ENCODE data around the gene FANCE. TPM values are rescaled to one million over a fixed set of nuclear protein-coding genes. Genes with fewer than 3 reads are reported as not detected.

Gene FANCE
- total RNA-seq, 1 donor from 2014 or later: 33.4 TPM

- Mint-ChIP-seq H3K4me1 (ENCODE audit: low read depth, unreplicated experiment) (peaks cover 9% of the 10 kb centered on the region), H3K27ac (ENCODE audit: unreplicated experiment) (no peak overlapping the region), H3K4me3 (ENCODE audit: unreplicated experiment) (no peak overlapping the region), H3K36me3 (ENCODE audit: unreplicated experiment) (no peaks in the 10 kb centered on the region), H3K9me3 (ENCODE audit: unreplicated experiment) (peaks cover 4% of the 10 kb centered on the region), H3K27me3 (ENCODE audit: unreplicated experiment) (peaks cover 9% of the 10 kb centered on the region)
- no peak for TF ChIP-seq CTCF (IDR thresholded peaks at IDR 0.05; ENCODE audit: partially characterized antibody, unreplicated experiment)
- DNase-seq: no peak
These were observed 55.1 kb downstream of the FANCE start for GRCh38 chr6:35507221-35507620.

DNA sequence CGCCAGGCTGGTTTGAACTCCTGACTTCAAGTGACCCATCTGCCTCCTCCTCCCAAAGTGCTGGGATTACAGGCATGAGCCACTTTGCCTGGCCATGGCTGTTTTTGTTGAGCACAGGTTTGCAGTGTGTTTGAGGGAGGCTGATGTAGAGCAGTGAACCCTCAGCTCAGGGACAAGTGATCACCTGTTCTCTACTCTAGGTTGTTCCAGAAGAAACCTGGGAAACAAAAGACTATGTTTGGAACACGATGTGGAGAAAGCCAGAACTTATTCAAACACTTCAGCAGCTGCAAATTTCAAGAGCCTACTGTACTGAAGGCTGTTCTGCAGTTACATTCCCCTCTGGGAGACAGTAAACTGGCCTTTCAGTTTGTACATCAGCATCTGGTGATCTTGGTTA lies 55.9 kb downstream of the FANCE start:
- peaks cover 4% of the 10 kb centered on the region for H3K9me3 Mint-ChIP-seq (ENCODE audit: unreplicated experiment)
- no peaks in the 10 kb centered on the region for H3K36me3 Mint-ChIP-seq (ENCODE audit: unreplicated experiment)
- H3K4me1 Mint-ChIP-seq (ENCODE audit: low read depth, unreplicated experiment): peaks cover 9% of the 10 kb centered on the region

DNA sequence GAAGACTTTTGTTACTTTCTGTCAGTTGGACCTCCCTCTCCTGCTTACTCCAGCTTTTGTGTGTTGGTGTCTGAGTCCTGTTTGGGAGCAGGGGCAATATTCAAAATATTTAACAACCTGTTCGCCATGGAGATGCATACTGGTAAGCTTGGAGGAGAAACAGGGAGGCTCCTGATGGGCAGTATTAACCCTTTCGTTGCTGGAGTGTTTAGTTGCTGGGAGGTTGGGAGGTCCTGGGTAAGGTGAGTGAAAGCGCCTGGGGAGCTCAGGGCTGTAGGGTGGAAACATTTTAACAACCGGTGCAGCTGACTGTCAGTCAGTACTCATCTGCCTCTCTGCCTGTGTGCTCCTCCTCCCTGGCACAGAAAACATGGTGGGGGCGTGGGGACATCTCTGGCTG lies 56.4 kb downstream of the FANCE start:
- no peak overlapping the region for H3K27ac Mint-ChIP-seq (ENCODE audit: unreplicated experiment)
- H3K4me1 Mint-ChIP-seq (ENCODE audit: low read depth, unreplicated experiment): peaks cover 9% of the 10 kb centered on the region
- no peak overlapping the region for H3K4me3 Mint-ChIP-seq (ENCODE audit: unreplicated experiment)
- H3K36me3 Mint-ChIP-seq (ENCODE audit: unreplicated experiment): no peaks in the 10 kb centered on the region
- no peak for TF ChIP-seq CTCF (IDR thresholded peaks at IDR 0.05; ENCODE audit: partially characterized antibody, unreplicated experiment)
- DNase-seq: no peak
- H3K9me3 Mint-ChIP-seq (ENCODE audit: unreplicated experiment): peaks cover 4% of the 10 kb centered on the region
- H3K27me3 Mint-ChIP-seq (ENCODE audit: unreplicated experiment): peaks cover 9% of the 10 kb centered on the region

More for the DNA sequence above, 55.9 kb downstream of the FANCE start:
- no peak for DNase-seq
- Mint-ChIP-seq H3K27ac (ENCODE audit: unreplicated experiment) (peak overlapping the region; percentile 12), H3K4me3 (ENCODE audit: unreplicated experiment) (no peak overlapping the region), H3K27me3 (ENCODE audit: unreplicated experiment) (peaks cover 9% of the 10 kb centered on the region)
- TF ChIP-seq CTCF (IDR thresholded peaks at IDR 0.05; ENCODE audit: partially characterized antibody, unreplicated experiment): no peak

DNA sequence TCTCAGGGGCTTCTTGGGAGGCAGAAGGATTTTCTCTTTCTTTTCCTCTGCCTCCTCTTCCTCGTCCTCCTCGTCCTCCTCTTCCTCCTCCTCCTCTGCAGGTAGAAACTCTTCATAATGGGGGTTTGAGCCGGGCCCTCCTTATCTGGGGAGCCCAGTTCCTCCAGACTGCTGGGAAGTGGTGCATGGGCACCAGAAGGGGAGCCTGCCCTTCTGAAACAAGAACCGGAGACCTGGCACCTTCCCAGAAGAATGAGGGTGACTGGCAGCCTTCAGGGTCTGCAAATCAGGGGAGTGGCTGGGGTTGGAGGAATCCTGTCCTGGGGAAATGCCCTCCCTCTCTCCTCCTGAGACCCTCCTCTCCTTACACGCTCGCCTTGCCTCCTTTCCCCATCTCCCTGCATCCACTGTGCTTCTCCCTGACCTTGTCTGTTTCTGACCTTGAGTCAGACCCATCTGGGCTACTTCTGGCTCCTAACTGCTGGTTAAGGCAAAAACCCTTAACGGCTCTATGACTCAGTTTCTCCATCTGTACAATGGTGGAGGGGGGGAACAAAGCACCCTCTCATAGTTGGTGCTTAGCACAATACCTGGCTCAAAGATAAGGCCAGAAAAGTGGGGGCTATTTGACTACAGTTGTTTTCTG lies 58.9 kb downstream of the FANCE start:
- Mint-ChIP-seq H3K4me3 (ENCODE audit: unreplicated experiment) (peak overlapping the region; percentile 25), H3K9me3 (ENCODE audit: unreplicated experiment) (peaks cover 4% of the 10 kb centered on the region), H3K4me1 (ENCODE audit: low read depth, unreplicated experiment) (peaks cover 9% of the 10 kb centered on the region), H3K27ac (ENCODE audit: unreplicated experiment) (no peak overlapping the region), H3K36me3 (ENCODE audit: unreplicated experiment) (no peaks in the 10 kb centered on the region), H3K27me3 (ENCODE audit: unreplicated experiment) (peaks cover 9% of the 10 kb centered on the region)
- no peak for TF ChIP-seq CTCF (IDR thresholded peaks at IDR 0.05; ENCODE audit: partially characterized antibody, unreplicated experiment)
- DNase-seq: no peak

- H3K4me3 Mint-ChIP-seq (ENCODE audit: unreplicated experiment): peak overlapping the region; percentile 25
- peaks cover 9% of the 10 kb centered on the region for H3K27me3 Mint-ChIP-seq (ENCODE audit: unreplicated experiment)
- H3K4me1 Mint-ChIP-seq (ENCODE audit: low read depth, unreplicated experiment): peaks cover 9% of the 10 kb centered on the region
- no peak overlapping the region for H3K27ac Mint-ChIP-seq (ENCODE audit: unreplicated experiment)
- no peak for DNase-seq
- TF ChIP-seq CTCF (IDR thresholded peaks at IDR 0.05; ENCODE audit: partially characterized antibody, unreplicated experiment): no peak
- peaks cover 4% of the 10 kb centered on the region for H3K9me3 Mint-ChIP-seq (ENCODE audit: unreplicated experiment)
- no peaks in the 10 kb centered on the region for H3K36me3 Mint-ChIP-seq (ENCODE audit: unreplicated experiment)
These were observed 59.4 kb downstream of the FANCE start for GRCh38 chr6:35511562-35511941.
